DND-41 (cell line): Measurements from ENCODE around the gene IRX5.

Source experiments
- ATAC-seq: fragments of 200-7000 bp; cut with Tn5 transposase; 3 replicates; pipeline ENCODE4 v1.9.1; 2021; ENCODE audit warnings: low read depth; ENCODE audit not compliant: insufficient read depth
- DNase-seq: peaks from one replicate; pipeline ENCODE4 v3.0.0-alpha.2; 2020
- H2AFZ ChIP-seq: 2 replicates; pipeline ENCODE4 v1.6.0; 2012; ENCODE audit warnings: low read depth, low read length
- H3K27ac ChIP-seq: 2 replicates; pipeline ENCODE4 v1.5.1; 2012; ENCODE audit warnings: low read length, inconsistent platforms
- H3K27me3 ChIP-seq: fragments of 200-600 bp; sonication (generic); 2 replicates; pipeline ENCODE4 v1.6.0; 2012; ENCODE audit warnings: low read length, mild to moderate bottlenecking, inconsistent platforms; ENCODE audit not compliant: insufficient read depth, poor library complexity
- H3K36me3 ChIP-seq: 2 replicates; pipeline ENCODE4 v1.5.1; 2012; ENCODE audit warnings: low read length, inconsistent platforms; ENCODE audit not compliant: insufficient read depth
- H3K4me1 ChIP-seq: 2 replicates; pipeline ENCODE4 v1.5.1; 2012; ENCODE audit warnings: mild to moderate bottlenecking, low read length; ENCODE audit not compliant: insufficient read depth
- H3K4me2 ChIP-seq: 2 replicates; pipeline ENCODE4 v1.6.0; 2012; ENCODE audit warnings: mild to moderate bottlenecking, moderate library complexity, low read length, inconsistent platforms; ENCODE audit not compliant: insufficient read depth
- H3K4me3 ChIP-seq, 2 experiments: fragments of 200-600 bp in 1 of 2; shearing (Covaris generic) in 1 of 2; 2 replicates each; pipeline ENCODE4 v1.5.1; 2012 to 2016; ENCODE audit warnings: inconsistent platforms in 2 of 2, low read length in 2 of 2, mild to moderate bottlenecking in 2 of 2, low read depth in 1 of 2, moderate library complexity in 1 of 2
- H3K79me2 ChIP-seq: 2 replicates; pipeline ENCODE4 v1.6.0; 2012; ENCODE audit warnings: low read length, inconsistent platforms; ENCODE audit not compliant: insufficient read depth
- H3K9ac ChIP-seq: 2 replicates; pipeline ENCODE4 v1.6.0; 2012; ENCODE audit warnings: low read depth, mild to moderate bottlenecking, inconsistent platforms, low read length, moderate library complexity
- H3K9me3 ChIP-seq: 2 replicates; pipeline ENCODE4 v1.5.1; 2012; ENCODE audit warnings: low read length, moderate library complexity, mild to moderate bottlenecking, inconsistent platforms; ENCODE audit not compliant: insufficient read depth, severe bottlenecking
- H4K20me1 ChIP-seq: 2 replicates; pipeline ENCODE4 v1.6.0; 2012; ENCODE audit warnings: low read length; ENCODE audit not compliant: insufficient read depth
- EZH2 ChIP-seq: IDR thresholded peaks from 3 replicates; pipeline ENCODE4 v1.6.1; 2012; ENCODE audit warnings: borderline replicate concordance, low read depth, mild to moderate bottlenecking, moderate library complexity, low read length, inconsistent platforms; ENCODE audit not compliant: severe bottlenecking
- TF ChIP-seq, protein P1 (sequence below): IDR thresholded peaks from 2 replicates; pipeline ENCODE4 v1.5.1; 2012; ENCODE audit warnings: borderline replicate concordance, low read length, moderate library complexity, mild to moderate bottlenecking; ENCODE audit not compliant: poor library complexity, severe bottlenecking; ENCODE audit errors: extremely low read depth

IRX5 gene

DNA sequence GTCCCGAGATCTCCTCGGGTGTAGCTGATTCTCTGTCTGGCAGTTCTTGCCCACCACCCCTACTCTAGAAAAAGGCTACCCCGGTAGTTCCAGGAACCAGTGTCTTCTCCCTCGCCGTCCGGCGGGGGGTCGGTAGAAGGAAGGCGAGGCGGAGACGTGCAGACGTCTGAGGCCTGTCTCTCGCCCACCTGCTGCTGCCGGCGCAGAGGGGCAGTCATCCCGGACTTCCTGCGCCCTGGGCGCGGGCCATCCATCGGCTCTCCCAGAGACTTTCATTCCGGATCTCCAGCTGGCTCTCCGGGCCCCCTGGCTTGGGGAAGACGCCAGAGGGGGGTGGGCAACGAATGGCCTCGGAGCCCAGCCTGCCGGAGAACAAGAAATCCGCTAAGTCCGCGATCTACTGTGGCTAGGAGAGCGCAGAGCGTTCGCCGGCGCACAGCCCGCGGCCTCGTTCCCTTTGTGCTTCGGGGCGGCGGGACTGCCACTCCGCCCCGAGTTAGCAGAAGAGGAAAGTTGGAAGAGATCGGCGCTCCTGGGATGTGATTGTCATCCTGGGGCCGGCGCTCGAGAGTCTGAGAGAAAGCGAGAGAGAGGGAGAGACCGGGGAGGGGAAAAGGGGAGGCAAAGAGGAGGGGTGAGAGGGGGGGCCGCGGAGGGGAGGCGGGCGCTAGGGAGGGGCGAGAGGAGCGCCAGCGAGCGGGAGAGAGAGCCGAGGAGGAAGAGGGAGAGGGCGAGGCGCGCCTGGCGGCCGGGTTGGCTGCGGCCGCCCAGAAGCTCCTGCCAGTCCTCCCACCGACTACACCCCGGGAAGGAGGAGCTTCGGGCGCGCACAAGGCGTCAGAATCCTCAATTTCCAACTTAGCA lies at the start of gene IRX5:
Gene IRX5 (plus strand): TSS at position 861 of the 864 bp plus-strand sequence. CDS start 334 bp downstream, outside the sequence.
- Histone ChIP-seq H3K36me3 (peaks cover 31% of the 10 kb centered on the region), H3K79me2 (peaks cover 88% of the 10 kb centered on the region), H3K9ac (peak within 1 kb of the TSS; percentile 99), H3K27ac (peak within 1 kb of the TSS; percentile 96), H3K4me1 (peaks cover 48% of the 10 kb centered on the region), H3K9me3 (no peaks in the 10 kb centered on the region), H2AFZ (peak within 1 kb of the TSS; percentile 74), H3K4me3 (peak within 1 kb of the TSS; percentile 85 to 91), H3K27me3 (no peaks in the 10 kb centered on the region), H3K4me2 (peak within 1 kb of the TSS; percentile 87), H4K20me1 (peaks cover 35% of the 10 kb centered on the region)
- DNase-seq (peak; percentile 96), ATAC-seq (peak; percentile 68)
- TF ChIP-seq EZH2: no peak
- TF ChIP-seq, protein P1, sequence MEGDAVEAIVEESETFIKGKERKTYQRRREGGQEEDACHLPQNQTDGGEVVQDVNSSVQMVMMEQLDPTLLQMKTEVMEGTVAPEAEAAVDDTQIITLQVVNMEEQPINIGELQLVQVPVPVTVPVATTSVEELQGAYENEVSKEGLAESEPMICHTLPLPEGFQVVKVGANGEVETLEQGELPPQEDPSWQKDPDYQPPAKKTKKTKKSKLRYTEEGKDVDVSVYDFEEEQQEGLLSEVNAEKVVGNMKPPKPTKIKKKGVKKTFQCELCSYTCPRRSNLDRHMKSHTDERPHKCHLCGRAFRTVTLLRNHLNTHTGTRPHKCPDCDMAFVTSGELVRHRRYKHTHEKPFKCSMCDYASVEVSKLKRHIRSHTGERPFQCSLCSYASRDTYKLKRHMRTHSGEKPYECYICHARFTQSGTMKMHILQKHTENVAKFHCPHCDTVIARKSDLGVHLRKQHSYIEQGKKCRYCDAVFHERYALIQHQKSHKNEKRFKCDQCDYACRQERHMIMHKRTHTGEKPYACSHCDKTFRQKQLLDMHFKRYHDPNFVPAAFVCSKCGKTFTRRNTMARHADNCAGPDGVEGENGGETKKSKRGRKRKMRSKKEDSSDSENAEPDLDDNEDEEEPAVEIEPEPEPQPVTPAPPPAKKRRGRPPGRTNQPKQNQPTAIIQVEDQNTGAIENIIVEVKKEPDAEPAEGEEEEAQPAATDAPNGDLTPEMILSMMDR: peak; percentile 23

DNA sequence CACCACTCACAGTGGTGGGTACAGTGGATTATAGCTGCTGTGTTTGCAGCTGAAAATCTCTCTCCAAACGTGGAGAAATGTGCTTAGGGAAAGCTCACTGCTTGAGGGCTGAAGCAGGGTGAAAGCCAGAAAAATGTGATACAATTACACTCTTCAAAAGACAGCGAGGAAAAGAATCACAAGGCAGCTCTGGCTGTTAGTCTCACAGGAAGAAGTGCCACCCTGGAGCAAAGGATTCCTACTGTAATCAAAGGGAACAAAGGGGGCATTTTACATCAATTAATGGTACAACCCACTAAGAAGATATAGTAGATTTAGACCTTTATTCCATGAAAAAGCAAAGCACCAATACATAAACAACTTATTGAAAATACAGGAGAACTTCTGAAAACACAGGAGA lies 48.1 kb upstream of the IRX5 start:
- no peak for TF ChIP-seq EZH2
- TF ChIP-seq, protein P1: no peak
- DNase-seq: no peak
- H3K9ac ChIP-seq: no peak overlapping the region
- H3K4me2 ChIP-seq: no peak overlapping the region
- H3K36me3 ChIP-seq: no peaks in the 10 kb centered on the region
- no peaks in the 10 kb centered on the region for H3K79me2 ChIP-seq
- no peaks in the 10 kb centered on the region for H3K27me3 ChIP-seq
- no peak overlapping the region for H3K27ac ChIP-seq
- no peak overlapping the region for H2AFZ ChIP-seq
- ATAC-seq: no peak
- no peaks in the 10 kb centered on the region for H4K20me1 ChIP-seq
- no peaks in the 10 kb centered on the region for H3K4me1 ChIP-seq
- no peak overlapping the region for H3K4me3 ChIP-seq
- no peaks in the 10 kb centered on the region for H3K9me3 ChIP-seq

DNA sequence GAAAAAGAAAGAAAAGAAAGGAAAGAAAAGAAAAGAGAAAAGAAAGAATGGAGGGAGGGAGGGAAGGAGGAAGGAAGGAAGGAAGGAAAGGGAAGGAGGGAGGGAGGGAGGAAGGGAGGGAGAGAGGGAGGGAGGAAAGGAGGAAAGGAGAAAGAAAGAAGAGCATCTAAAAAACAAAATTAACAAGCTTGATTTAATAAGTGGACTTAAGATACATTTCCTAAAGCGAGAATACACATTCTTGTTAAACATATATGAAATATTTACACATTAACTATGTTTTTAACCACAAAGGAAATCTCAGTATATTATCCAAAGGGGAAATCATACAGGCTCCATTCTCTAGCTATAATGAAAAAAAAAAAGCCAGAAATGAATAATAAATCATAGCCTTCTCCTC lies 47.3 kb upstream of the IRX5 start:
- TF ChIP-seq, protein P1: no peak
- no peak for TF ChIP-seq EZH2
- H3K4me2 ChIP-seq: no peak overlapping the region
- no peak for ATAC-seq
- no peak overlapping the region for H2AFZ ChIP-seq
- H3K4me1 ChIP-seq: no peaks in the 10 kb centered on the region
- H3K27me3 ChIP-seq: no peaks in the 10 kb centered on the region
- no peak overlapping the region for H3K27ac ChIP-seq
- no peaks in the 10 kb centered on the region for H3K36me3 ChIP-seq
- H4K20me1 ChIP-seq: no peaks in the 10 kb centered on the region
- H3K9me3 ChIP-seq: no peaks in the 10 kb centered on the region
- H3K9ac ChIP-seq: no peak overlapping the region
- H3K79me2 ChIP-seq: no peaks in the 10 kb centered on the region
- H3K4me3 ChIP-seq: no peak overlapping the region
- no peak for DNase-seq
